Measurements from ENCODE around the gene TMEM255B. TPM values are rescaled to one million over a fixed set of nuclear protein-coding genes. Genes with fewer than 3 reads are reported as not detected.
A peak's percentile ranks its signal among the peaks of the same experiment; 100 is the strongest.

TMEM255B gene
- total RNA-seq, 2 donors from 2014 or later, result 0.96 to 4.6 TPM

DNA sequence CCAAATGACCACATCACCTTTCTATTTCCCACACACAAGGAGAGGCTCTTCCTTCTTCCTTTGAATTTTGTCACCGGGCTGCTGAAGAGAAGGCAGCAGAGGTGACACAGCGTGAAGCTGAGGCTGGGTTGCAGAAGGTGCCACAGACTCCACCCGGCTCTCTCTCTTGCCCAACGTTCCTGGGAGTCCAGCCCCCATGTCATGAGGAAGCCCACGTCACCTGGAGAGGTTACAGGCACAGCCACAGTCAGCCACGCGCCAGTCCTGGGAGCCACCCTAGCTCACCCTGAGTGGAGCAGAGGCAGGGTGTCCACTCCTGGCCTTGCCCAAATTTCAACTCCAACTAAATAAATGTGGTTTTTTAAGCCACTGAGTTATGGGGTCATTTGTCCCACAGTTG, 4.8 kb upstream of the TMEM255B start:
- H3K36me3 ChIP-seq, result no peaks in the 10 kb centered on the region
- no peak overlapping the region for H3K27ac ChIP-seq
- no peak for TF ChIP-seq CTCF (IDR thresholded peaks at IDR 0.05)
- no peak for TF ChIP-seq POLR2AphosphoS5 (IDR thresholded peaks at IDR 0.05)
- no peak for TF ChIP-seq POLR2A (IDR thresholded peaks at IDR 0.05)
- intact Hi-C loops (cut with DNase I), result no loop called here
- no peak for DNase-seq (ENCODE audit: low spot score)
- H3K27me3 ChIP-seq (replicated peaks; ENCODE audit: insufficient read depth), result no peaks in the 10 kb centered on the region
- no peak overlapping the region for H3K4me3 ChIP-seq
- 83% methylated on average over 7 of the region's 7 CpGs for WGBS
- no peaks in the 10 kb centered on the region for H3K4me1 ChIP-seq (replicated peaks)
- H3K9me3 ChIP-seq, result no peaks in the 10 kb centered on the region

- DNase-seq (ENCODE audit: low spot score), result no peak
- Histone ChIP-seq H3K27ac (no peak overlapping the region), H3K27me3 (replicated peaks; ENCODE audit: insufficient read depth) (no peaks in the 10 kb centered on the region), H3K36me3 (no peaks in the 10 kb centered on the region), H3K4me1 (replicated peaks) (no peaks in the 10 kb centered on the region), H3K9me3 (no peaks in the 10 kb centered on the region), H3K4me3 (no peak overlapping the region)
- intact Hi-C loops (cut with DNase I), result no loop called here
- TF ChIP-seq CTCF (IDR thresholded peaks at IDR 0.05), result no peak
- TF ChIP-seq POLR2A (IDR thresholded peaks at IDR 0.05), result no peak
- no peak for TF ChIP-seq POLR2AphosphoS5 (IDR thresholded peaks at IDR 0.05)
- WGBS, result 76% methylated on average over 15 of the region's 15 CpGs
These were observed 4.3 kb upstream of the TMEM255B start for GRCh38 chr13:113754691-113755090.

DNA sequence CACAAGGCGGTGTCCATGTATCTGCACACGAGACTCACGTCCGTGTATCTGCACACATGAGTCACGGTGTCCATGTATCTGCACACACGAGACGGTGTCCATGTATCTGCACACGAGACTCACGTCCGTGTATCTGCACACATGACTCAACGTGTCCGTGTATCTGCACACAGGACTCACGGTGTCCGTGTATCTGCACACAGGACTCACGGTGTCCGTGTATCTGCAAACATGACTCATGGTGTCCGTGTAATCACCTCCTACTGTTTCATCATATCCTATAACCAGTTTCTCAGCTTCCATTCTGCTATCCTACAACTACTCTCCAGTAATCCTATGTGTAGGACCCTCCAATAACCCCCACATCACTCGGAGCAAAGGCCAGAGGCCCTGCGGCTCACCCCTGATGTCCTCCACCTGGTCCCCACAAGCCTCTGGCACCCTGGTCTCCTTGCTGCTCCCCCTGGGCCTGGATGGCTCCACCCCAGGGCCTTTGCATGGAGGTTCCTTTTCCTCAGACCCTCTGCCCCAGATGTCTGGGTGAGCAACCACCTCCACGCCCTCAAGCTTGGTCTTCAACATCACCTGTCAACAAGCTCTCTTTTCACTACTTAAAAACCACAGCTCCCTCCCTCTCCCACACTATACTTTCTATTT, 2.5 kb upstream of the TMEM255B start:
- Histone ChIP-seq H3K4me3 (no peak overlapping the region), H3K27me3 (replicated peaks; ENCODE audit: insufficient read depth) (no peaks in the 10 kb centered on the region), H3K27ac (no peak overlapping the region), H3K36me3 (no peaks in the 10 kb centered on the region), H3K4me1 (replicated peaks) (no peaks in the 10 kb centered on the region), H3K9me3 (no peaks in the 10 kb centered on the region)
- WGBS, result 94% methylated on average over 20 of the region's 20 CpGs
- TF ChIP-seq POLR2AphosphoS5 (IDR thresholded peaks at IDR 0.05) (no peak), POLR2A (IDR thresholded peaks at IDR 0.05) (no peak), CTCF (IDR thresholded peaks at IDR 0.05) (no peak)
- intact Hi-C loops (cut with DNase I), result no loop called here
- no peak for DNase-seq (ENCODE audit: low spot score)

- 2% methylated on average over 26 of the region's 26 CpGs for WGBS
- Histone ChIP-seq H3K4me3 (peak overlapping the region; percentile 52 to 60), H3K27me3 (replicated peaks; ENCODE audit: insufficient read depth) (no peaks in the 10 kb centered on the region), H3K9me3 (no peaks in the 10 kb centered on the region), H3K27ac (peak overlapping the region; percentile 70 to 79), H3K36me3 (no peaks in the 10 kb centered on the region), H3K4me1 (replicated peaks) (no peaks in the 10 kb centered on the region)
- no peak for DNase-seq (ENCODE audit: low spot score)
- intact Hi-C loops (cut with DNase I), result no loop called here
- no peak for TF ChIP-seq CTCF (IDR thresholded peaks at IDR 0.05)
- TF ChIP-seq POLR2A (IDR thresholded peaks at IDR 0.05), result no peak
- no peak for TF ChIP-seq POLR2AphosphoS5 (IDR thresholded peaks at IDR 0.05)
These were observed 605 bp downstream of the TMEM255B start for GRCh38 chr13:113759525-113760137.

GRCh38 chr13:113761136-113761535, 2.1 kb downstream of the TMEM255B start:
- no peaks in the 10 kb centered on the region for H3K27me3 ChIP-seq (replicated peaks; ENCODE audit: insufficient read depth)
- WGBS, result 83% methylated on average over 7 of the region's 7 CpGs
- DNase-seq (ENCODE audit: low spot score), result no peak
- H3K9me3 ChIP-seq, result no peaks in the 10 kb centered on the region
- H3K36me3 ChIP-seq, result no peaks in the 10 kb centered on the region
- intact Hi-C loops (cut with DNase I), result no loop called here
- H3K27ac ChIP-seq, result no peak overlapping the region
- TF ChIP-seq POLR2A (IDR thresholded peaks at IDR 0.05) (no peak), POLR2AphosphoS5 (IDR thresholded peaks at IDR 0.05) (no peak), CTCF (IDR thresholded peaks at IDR 0.05) (no peak)
- H3K4me3 ChIP-seq, result no peak overlapping the region
- no peaks in the 10 kb centered on the region for H3K4me1 ChIP-seq (replicated peaks)

Data from prostate gland (tissue), 2 donors.